IPS-20b (cell line): ENCODE results near the gene MOB3C.

Experiments
- H3K27ac ChIP-seq: one replicate; pipeline ENCODE4 v1.5.1; 2013; ENCODE audit warnings: low read length
- H3K27me3 ChIP-seq: 2 replicates; pipeline ENCODE4 v1.6.1; 2013; ENCODE audit warnings: mild to moderate bottlenecking, low read length, inconsistent platforms; ENCODE audit not compliant: insufficient read depth
- H3K36me3 ChIP-seq: 2 replicates; pipeline ENCODE4 v1.6.1; 2013; ENCODE audit warnings: low read depth, mild to moderate bottlenecking, inconsistent platforms, low read length, moderate library complexity; ENCODE audit not compliant: insufficient read depth
- H3K4me1 ChIP-seq: 2 replicates; pipeline ENCODE4 v1.6.1; 2013; ENCODE audit warnings: mild to moderate bottlenecking, control low read depth, inconsistent platforms, low read length, moderate library complexity; ENCODE audit not compliant: insufficient read depth
- H3K4me3 ChIP-seq: 2 replicates; pipeline ENCODE4 v1.5.1; 2013; ENCODE audit warnings: mild to moderate bottlenecking, low read length, inconsistent platforms
- H3K9ac ChIP-seq: 2 replicates; pipeline ENCODE4 v1.6.1; 2013; ENCODE audit warnings: low read depth, mild to moderate bottlenecking, inconsistent platforms, low read length, moderate library complexity
- H3K9me3 ChIP-seq: 2 replicates; pipeline ENCODE4 v1.6.1; 2013; ENCODE audit warnings: mild to moderate bottlenecking, low read depth, low read length, inconsistent platforms; ENCODE audit not compliant: insufficient read depth

MOB3C gene

GRCh38 chr1:46582972-46583371 is 33.6 kb downstream of the MOB3C start:
- Histone ChIP-seq H3K36me3 (0 out of 2 replicates have a peak, but pooled peaks cover 3% of the 10 kb centered on the region), H3K27ac (no peak overlapping the region), H3K9ac (no peak overlapping the region), H3K9me3 (no peaks in the 10 kb centered on the region), H3K4me1 (peaks cover 4% of the 10 kb centered on the region; the same call in 1 of the 2 replicates), H3K27me3 (no peaks in the 10 kb centered on the region), H3K4me3 (no peak overlapping the region)

GRCh38 chr1:46581681-46582455 is 34.7 kb downstream of the MOB3C start:
- H3K36me3 ChIP-seq: peaks cover 7% of the 10 kb centered on the region; the same call in 1 of the 2 replicates
- no peak overlapping the region for H3K9ac ChIP-seq
- H3K27ac ChIP-seq: no peak overlapping the region
- H3K9me3 ChIP-seq: no peaks in the 10 kb centered on the region
- no peaks in the 10 kb centered on the region for H3K27me3 ChIP-seq
- H3K4me1 ChIP-seq: peaks cover 4% of the 10 kb centered on the region; the same call in 1 of the 2 replicates
- no peak overlapping the region for H3K4me3 ChIP-seq

- no peak overlapping the region for H3K27ac ChIP-seq
- no peaks in the 10 kb centered on the region for H3K9me3 ChIP-seq
- H3K9ac ChIP-seq: no peak overlapping the region
- H3K27me3 ChIP-seq: no peaks in the 10 kb centered on the region
- H3K4me3 ChIP-seq: no peak overlapping the region
- H3K36me3 ChIP-seq: peaks cover 7% of the 10 kb centered on the region; the same call in 1 of the 2 replicates
- peaks cover 12% of the 10 kb centered on the region; the same call in 1 of the 2 replicates for H3K4me1 ChIP-seq
Measured at GRCh38 chr1:46580140-46580903, 36.3 kb downstream of the MOB3C start.

- Histone ChIP-seq H3K36me3 (peaks cover 7% of the 10 kb centered on the region; the same call in 1 of the 2 replicates), H3K9ac (no peak overlapping the region), H3K27ac (no peak overlapping the region), H3K4me1 (peaks cover 12% of the 10 kb centered on the region; the same call in 1 of the 2 replicates), H3K27me3 (no peaks in the 10 kb centered on the region), H3K9me3 (no peaks in the 10 kb centered on the region), H3K4me3 (no peak overlapping the region)
Measured at GRCh38 chr1:46577671-46578070, 38.9 kb downstream of the MOB3C start.

- Histone ChIP-seq H3K4me3 (no peak overlapping the region), H3K36me3 (peaks cover 7% of the 10 kb centered on the region; the same call in 1 of the 2 replicates)
Measured at GRCh38 chr1:46576596-46576995, 40.0 kb downstream of the MOB3C start.

GRCh38 chr1:46575778-46576177 is 40.8 kb downstream of the MOB3C start:
- H3K9me3 ChIP-seq: no peaks in the 10 kb centered on the region
- H3K9ac ChIP-seq: peak overlapping the region; percentile 17; the same call in 1 of the 2 replicates
- no peak overlapping the region for H3K4me3 ChIP-seq
- peaks cover 7% of the 10 kb centered on the region; the same call in 1 of the 2 replicates for H3K36me3 ChIP-seq
- no peak overlapping the region for H3K27ac ChIP-seq
- H3K4me1 ChIP-seq: peaks cover 12% of the 10 kb centered on the region; the same call in 1 of the 2 replicates
- no peaks in the 10 kb centered on the region for H3K27me3 ChIP-seq

More at GRCh38 chr1:46576596-46576995, 40.0 kb downstream of the MOB3C start:
- Histone ChIP-seq H3K9me3 (no peaks in the 10 kb centered on the region), H3K4me1 (peaks cover 12% of the 10 kb centered on the region; the same call in 1 of the 2 replicates), H3K9ac (no peak overlapping the region), H3K27me3 (no peaks in the 10 kb centered on the region), H3K27ac (no peak overlapping the region)

GRCh38 chr1:46575300-46575699 is 41.3 kb downstream of the MOB3C start:
- no peak overlapping the region for H3K4me3 ChIP-seq
- H3K36me3 ChIP-seq: peaks cover 7% of the 10 kb centered on the region; the same call in 1 of the 2 replicates
- no peaks in the 10 kb centered on the region for H3K27me3 ChIP-seq
- H3K9ac ChIP-seq: no peak overlapping the region; the same call in 1 of the 2 replicates
- no peak overlapping the region for H3K27ac ChIP-seq
- H3K4me1 ChIP-seq: peaks cover 12% of the 10 kb centered on the region; the same call in 1 of the 2 replicates
- no peaks in the 10 kb centered on the region for H3K9me3 ChIP-seq

- no peaks in the 10 kb centered on the region for H3K27me3 ChIP-seq
- H3K27ac ChIP-seq: no peak overlapping the region
- peaks cover 23% of the 10 kb centered on the region; the same call in 1 of the 2 replicates for H3K4me1 ChIP-seq
- no peaks in the 10 kb centered on the region for H3K36me3 ChIP-seq
- no peak overlapping the region for H3K9ac ChIP-seq
- no peak overlapping the region for H3K4me3 ChIP-seq
- H3K9me3 ChIP-seq: no peaks in the 10 kb centered on the region
Measured at GRCh38 chr1:46571691-46572225, 44.9 kb downstream of the MOB3C start.

GRCh38 chr1:46569884-46570725 is 46.5 kb downstream of the MOB3C start:
- Histone ChIP-seq H3K4me3 (no peak overlapping the region), H3K27me3 (no peaks in the 10 kb centered on the region), H3K36me3 (no peaks in the 10 kb centered on the region), H3K27ac (no peak overlapping the region), H3K9me3 (no peaks in the 10 kb centered on the region), H3K9ac (no peak overlapping the region), H3K4me1 (peaks cover 13% of the 10 kb centered on the region; the same call in 1 of the 2 replicates)

GRCh38 chr1:46569116-46569515 is 47.5 kb downstream of the MOB3C start:
- Histone ChIP-seq H3K9ac (no peak overlapping the region), H3K9me3 (no peaks in the 10 kb centered on the region), H3K27me3 (no peaks in the 10 kb centered on the region), H3K36me3 (no peaks in the 10 kb centered on the region), H3K27ac (no peak overlapping the region), H3K4me1 (peaks cover 11% of the 10 kb centered on the region; the same call in 1 of the 2 replicates), H3K4me3 (no peak overlapping the region)

- Histone ChIP-seq H3K4me3 (no peak overlapping the region), H3K27me3 (no peaks in the 10 kb centered on the region), H3K36me3 (no peaks in the 10 kb centered on the region), H3K9me3 (no peaks in the 10 kb centered on the region), H3K4me1 (peaks cover 11% of the 10 kb centered on the region; the same call in 1 of the 2 replicates), H3K27ac (no peak overlapping the region), H3K9ac (no peak overlapping the region)
Measured at GRCh38 chr1:46568461-46568891, 48.1 kb downstream of the MOB3C start.
